ENCODE data around the gene THAP5.

THAP5 gene, protein sequence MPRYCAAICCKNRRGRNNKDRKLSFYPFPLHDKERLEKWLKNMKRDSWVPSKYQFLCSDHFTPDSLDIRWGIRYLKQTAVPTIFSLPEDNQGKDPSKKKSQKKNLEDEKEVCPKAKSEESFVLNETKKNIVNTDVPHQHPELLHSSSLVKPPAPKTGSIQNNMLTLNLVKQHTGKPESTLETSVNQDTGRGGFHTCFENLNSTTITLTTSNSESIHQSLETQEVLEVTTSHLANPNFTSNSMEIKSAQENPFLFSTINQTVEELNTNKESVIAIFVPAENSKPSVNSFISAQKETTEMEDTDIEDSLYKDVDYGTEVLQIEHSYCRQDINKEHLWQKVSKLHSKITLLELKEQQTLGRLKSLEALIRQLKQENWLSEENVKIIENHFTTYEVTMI

GRCh38 chr7:108569381-108570145, at the start of gene THAP5, which contains the start of gene DNAJB9:
TSS of gene THAP5 (minus strand) at chr7:108569706. CDS start at chr7:108569569, 137 bp downstream.
TSS of gene DNAJB9 (plus strand) at chr7:108569874. CDS start at chr7:108571727, 1,853 bp downstream.
- DNase-seq, result peak; percentile 100

DNA sequence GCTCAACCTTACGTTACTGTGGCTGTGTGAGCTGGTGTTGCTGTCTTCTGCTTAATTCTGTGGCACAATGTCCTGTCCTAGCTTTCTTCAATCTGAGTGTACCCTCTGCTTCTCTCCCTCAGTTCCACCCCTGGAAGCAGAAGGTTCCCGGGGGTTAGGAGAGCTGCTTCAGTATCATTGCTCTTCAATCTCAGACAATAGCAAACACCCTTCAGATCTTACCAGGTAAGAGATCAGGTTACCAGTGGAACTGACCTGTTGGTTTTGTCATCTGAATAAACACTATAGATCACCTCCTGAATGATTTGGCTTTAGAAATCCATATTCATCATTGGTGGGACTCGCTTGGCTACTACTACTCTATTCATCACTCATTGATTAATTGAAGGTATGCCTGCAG, 48.5 kb upstream of the THAP5 start:
- DNase-seq, result no peak

DNA sequence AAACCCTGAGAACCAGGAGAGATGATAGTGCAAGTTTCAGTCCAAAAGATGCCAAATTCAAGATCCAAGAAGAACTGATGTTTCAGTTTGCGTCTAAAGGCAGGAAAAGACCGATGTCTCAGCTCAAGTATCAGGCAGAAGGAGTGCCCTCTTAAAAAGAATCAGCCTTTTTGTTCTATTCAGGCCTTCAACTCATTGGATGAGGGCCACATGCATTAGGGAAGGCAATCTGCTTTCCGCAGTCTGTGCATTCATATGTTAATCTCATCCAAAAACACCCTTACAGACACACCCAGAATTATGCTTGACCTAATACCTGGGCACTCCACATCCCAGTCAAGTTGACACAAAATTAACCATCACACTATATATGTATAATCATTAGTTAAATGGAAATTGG, 45.4 kb upstream of the THAP5 start:
- no peak for DNase-seq

DNA sequence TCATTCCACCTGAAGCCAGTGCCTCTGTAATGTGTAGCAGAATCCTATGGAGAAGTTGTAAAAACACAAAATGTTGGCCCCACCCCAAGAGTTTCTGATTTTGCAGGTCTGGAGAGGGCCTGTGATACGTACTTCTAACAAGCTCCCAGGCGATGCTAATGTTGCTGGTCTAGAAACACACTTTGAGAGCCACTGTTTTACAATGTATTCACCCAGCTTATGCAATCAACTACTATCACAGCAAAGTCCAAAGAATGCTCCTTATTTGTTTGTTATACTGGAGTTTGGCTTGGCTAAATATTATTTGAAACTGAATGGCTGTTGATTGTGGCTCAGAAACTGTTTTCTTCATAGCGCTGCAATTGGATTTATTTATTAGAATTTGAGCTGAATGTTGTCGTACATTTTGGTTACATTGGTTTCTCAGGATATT, 44.5 kb upstream of the THAP5 start:
- no peak for DNase-seq

DNA sequence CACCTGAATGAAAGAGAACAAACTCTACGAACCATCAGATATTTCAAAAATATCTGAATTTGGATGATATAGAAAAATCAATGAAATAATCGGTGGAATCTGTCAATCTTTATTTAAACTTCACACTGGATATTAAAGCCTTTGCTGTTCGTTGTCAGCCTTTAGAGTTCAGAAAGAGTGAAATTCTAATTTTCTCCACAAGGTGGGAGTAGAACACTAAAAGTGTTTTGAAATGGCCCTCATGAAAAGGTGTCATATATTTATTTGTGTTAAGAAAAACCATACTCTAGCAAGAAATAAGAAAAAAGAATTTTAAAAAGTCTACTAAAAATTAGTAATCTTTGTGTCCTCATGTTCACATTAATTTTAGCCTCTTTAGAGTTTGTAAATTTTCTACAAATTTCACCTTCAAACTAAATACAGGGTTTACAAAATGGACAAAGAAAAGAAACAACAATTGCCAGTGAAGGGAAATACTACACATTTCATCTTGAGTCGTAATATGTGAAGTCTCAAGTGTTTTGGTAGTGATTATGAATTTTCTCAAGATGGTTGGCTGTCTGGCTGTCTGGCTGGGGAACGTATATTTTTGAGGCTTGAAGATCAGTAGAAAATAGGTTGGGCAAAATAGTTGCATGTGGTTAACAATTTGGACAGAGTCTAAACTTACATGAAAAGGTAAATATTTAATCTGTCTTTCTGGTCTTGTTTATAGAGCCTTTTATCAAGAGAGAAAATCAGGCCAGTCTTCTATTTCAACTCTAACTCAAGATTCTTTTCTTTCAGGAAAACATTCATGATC, 43.8 kb upstream of the THAP5 start:
- DNase-seq, result peak; percentile 56

DNA sequence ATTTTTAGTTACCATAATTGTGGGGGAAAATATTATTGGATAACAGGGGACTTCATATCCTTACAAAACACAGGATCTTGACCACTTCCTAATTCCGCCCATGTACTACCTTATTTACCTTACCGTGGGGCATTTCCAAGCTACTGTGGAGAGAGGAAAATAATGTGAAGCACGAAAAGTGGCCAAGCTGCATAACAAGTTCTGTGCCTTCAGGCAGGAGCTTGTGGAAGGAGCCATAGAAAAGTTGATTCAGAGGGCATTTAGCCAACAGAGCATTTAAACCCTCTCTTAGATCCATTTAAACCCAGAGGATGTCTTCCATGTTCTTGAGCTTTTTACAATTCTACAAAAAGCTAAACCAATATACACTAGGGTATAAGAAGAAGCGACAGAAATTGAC, 41.8 kb upstream of the THAP5 start:
- no peak for DNase-seq

DNA sequence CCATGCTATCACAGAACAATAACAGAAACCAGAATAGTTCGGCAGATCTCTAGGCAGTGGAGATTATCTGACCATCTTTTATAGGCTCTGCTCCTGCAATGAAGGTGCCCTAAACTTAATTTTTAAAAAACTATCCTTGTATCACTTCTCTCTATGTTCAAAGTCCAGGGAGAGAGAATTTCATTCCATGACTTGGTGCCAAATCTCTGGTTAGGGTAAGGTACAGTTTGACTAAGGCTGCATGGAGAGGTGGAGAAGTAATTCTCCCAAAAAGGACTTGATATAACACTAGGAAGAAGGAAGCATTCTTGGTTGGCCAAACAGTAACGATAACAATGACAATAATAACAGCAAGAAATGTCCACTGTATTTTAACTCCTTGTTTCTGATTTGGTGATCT, 40.1 kb upstream of the THAP5 start:
- DNase-seq, result no peak

- no peak for DNase-seq
Observed at GRCh38 chr7:108605559-108606201, 36.2 kb upstream of the THAP5 start.

- no peak for DNase-seq
Observed at GRCh38 chr7:108604307-108605077, 35.0 kb upstream of the THAP5 start.

- DNase-seq, result no peak
Observed at GRCh38 chr7:108603656-108604306, 34.3 kb upstream of the THAP5 start.

GRCh38 chr7:108600399-108600798, 30.9 kb upstream of the THAP5 start:
- no peak for DNase-seq

DNA sequence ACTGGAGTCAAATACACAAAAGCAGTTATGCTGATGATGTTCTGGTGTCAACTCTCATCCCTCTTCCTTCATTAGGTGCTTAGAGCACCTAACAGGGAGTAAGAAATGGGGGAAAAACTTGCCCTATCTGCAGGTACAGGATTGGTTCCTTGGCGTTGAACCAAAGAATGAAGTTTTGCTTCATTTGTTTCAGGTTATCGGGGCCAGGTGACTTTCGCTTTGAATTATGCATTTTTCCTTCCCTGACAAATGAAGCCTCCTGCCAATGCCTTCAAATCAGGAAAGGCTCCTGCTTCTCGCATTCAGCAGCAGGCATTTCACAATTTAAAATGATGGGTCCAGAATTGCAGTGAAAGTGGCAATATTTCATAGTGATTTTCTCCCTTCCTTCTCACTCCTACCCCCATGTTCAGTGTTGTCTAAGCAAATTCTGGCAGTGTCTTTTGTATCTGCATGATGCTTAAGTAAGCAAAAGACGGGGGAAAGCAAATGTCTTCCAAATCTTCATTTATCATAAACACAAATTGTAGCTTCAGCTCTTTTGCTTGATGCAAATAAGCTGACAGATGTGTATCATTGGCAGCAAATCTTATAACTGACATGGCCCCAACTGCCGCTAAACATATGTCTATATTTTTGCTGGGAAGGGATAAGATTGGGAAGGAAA, 29.5 kb upstream of the THAP5 start:
- no peak for DNase-seq

GRCh38 chr7:108598153-108598552, 28.6 kb upstream of the THAP5 start:
- DNase-seq, result no peak

DNA sequence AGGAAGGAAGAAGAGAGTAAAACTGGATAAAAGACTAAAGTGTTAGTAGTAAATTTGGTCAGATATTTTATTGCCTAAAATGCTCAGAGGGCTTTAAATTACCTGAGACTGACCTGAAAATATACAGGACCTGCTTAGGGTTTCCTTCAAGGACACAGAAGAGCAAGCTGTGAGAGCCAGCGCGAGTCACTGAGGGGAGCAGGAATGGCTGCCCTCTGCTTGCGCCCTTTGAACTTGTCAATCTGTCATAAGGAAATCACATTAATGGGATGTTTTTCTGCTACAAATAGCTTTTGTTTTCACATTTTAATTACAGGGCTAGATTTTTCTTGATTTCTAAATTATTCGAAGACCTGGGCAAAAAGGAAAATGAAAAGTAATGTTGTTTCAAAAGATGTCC, 27.1 kb upstream of the THAP5 start:
- DNase-seq, result no peak

GRCh38 chr7:108592646-108593201, 23.2 kb upstream of the THAP5 start:
- no peak for DNase-seq

GRCh38 chr7:108590606-108591005, 21.1 kb upstream of the THAP5 start:
- DNase-seq, result no peak

- DNase-seq, result no peak
Observed at GRCh38 chr7:108589874-108590273, 20.4 kb upstream of the THAP5 start.

GRCh38 chr7:108589199-108589598, 19.7 kb upstream of the THAP5 start:
- DNase-seq, result no peak

DNA sequence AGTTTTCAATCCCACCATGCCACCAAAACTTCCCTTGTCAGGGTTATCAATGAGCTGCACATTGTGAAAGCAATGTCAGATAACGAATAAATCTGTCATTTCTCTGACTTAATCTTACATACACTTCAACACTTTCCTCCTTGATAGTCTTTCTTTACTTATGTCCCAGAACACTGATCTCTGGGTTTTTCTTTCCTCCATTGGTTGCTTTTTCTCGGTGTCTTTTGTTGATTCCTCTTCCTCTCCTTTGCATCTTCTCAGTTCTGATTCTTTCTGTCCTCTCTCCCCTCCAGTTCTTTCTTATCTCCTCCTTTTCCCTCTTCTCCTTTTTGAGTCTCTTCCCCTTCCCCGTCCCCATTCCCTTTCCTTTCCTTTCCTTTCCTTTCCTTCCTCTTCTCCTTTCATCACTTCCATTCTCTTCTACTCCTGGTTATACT, 16.8 kb upstream of the THAP5 start:
- DNase-seq, result no peak

DNA sequence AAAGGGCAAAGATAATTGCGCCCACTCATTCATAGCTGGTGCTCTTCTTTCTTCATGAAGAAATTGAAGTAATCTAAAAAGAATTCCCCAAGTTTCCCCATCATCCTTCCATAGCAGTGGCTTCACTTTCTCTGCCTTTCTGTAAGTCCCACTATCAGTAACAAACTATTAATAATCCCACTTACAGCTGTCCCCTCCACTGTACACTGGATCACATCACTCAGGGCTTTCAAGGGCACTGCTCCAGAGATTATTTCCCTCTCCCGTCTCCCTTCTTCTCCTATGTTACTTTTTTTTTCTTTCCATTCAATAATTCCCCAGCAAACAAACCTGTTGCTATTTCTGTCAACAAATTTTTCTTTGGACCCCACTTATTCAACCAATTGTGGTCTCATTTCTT, 16.3 kb upstream of the THAP5 start:
- DNase-seq, result no peak
